Measurements from ENCODE around the gene TMEM255B. TPM values are rescaled to one million over a fixed set of nuclear protein-coding genes. Genes with fewer than 3 reads are reported as not detected.

The TMEM255B gene
- total and polyA plus RNA-seq, 9 of the 15 experiments (the other 6 are each of a cell fraction or from before 2014, with no cell fraction given): 0.01 to 0.75 (median 0.23) TPM

DNA sequence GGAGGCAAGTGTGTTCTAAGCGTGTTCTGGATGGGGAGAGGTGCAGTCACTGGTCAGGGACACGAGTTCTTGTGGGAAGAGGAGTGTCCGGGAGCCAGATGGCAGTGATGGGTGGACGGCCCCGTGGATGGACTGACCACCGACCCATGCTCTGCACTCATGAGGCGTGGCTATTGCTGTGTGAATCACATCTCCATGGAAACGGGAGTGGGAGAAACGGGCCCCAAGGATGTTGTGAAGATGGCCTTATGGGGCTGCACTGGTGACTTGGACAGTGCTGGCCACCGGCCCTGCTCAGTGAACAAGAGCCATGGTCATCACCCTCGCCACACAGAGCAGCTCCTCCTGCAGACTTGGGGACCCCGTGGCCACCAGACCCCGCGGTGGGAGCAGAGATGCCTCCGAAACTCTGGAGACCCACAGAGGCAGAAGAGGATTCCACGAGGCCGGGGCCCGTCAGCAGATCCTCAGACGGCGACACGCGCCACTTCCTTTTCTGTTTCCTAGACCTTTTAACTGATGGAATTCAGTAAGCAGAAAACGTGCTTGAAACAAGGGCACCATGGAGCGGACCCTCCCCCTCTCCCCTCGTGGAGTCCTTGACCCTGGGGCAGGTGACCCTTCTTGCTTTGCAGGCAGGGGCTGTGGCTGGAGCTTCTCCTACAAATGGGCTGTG is 57.4 kb downstream of the TMEM255B start:
- H3K27ac ChIP-seq (ENCODE audit: extremely low read depth, low read depth, low read length): no peak overlapping the region
- H2AFZ ChIP-seq (ENCODE audit: low read depth, low read length): no peak overlapping the region
- TF ChIP-seq SMARCE1 (IDR thresholded peaks at IDR 0.05) (no peak), ILK (tag; IDR thresholded peaks at IDR 0.05; ENCODE audit: borderline replicate concordance, low read depth) (no peak), NR3C1 (CRISPR knock-in tag; IDR thresholded peaks at IDR 0.05) (no peak), RFX1 (IDR thresholded peaks at IDR 0.05) (peak; percentile 48), TAL1 (IDR thresholded peaks at IDR 0.05) (no peak)
- peak overlapping the region; percentile 74 for H3K4me2 ChIP-seq (ENCODE audit: insufficient read depth, low read length)
- FAIRE-seq (no peak), ATAC-seq (no peak), DNase-seq (ENCODE audit: extremely low read depth in 1 of 4, low spot score in 3 of 4) (no peak)
- no peaks in the 10 kb centered on the region for H3K36me3 ChIP-seq (ENCODE audit: control insufficient read depth, insufficient read depth, low read length)
- no peaks in the 10 kb centered on the region for H4K20me1 ChIP-seq (replicated peaks; ENCODE audit: control insufficient read depth, insufficient read depth, low read length)
- peaks cover 0 to 11% of the 10 kb centered on the region in 2 experiments; a peak in 2 of 5 replicates for H3K27me3 ChIP-seq (ENCODE audit: control insufficient read depth in 2 of 2, insufficient read depth in 2 of 2, low read length in 2 of 2)
- no peaks in the 10 kb centered on the region for H3K9me1 ChIP-seq (ENCODE audit: control insufficient read depth, insufficient read depth, low read length)
- ChIA-PET POLR2A (no interaction called here), CTCF (ENCODE audit: low intra/inter-chr PET ratio) (interaction anchor here (0.6 to 0.8 kb wide), 2 partner anchors 89 to 131 kb away, joined by 3 to 4 read pairs; no protein-coding TSS in a partner anchor)
- no TSS peak for BruUV-seq (replicated peaks)
- H3K4me1 ChIP-seq (replicated peaks in 1 of 2; ENCODE audit: control insufficient read depth in 2 of 2, insufficient read depth in 2 of 2, low read length in 2 of 2): peaks cover 0 to 46% of the 10 kb centered on the region in 2 experiments; a peak in 2 of 5 replicates
- H3K9ac ChIP-seq (ENCODE audit: insufficient read depth in 1 of 2, low read depth in 2 of 2, low read length in 2 of 2): peak overlapping the region in 1 of 2 experiments; percentile 31; a peak in 2 of 4 replicates
- WGBS (ENCODE audit: insufficient coverage, low coverage, missing lambda C conversion rate): 44% methylated on average over 14 of the region's 25 CpGs
- intact Hi-C loops (cut with micrococcal nuclease) (loop anchor here (5.0 kb wide), 3 partner anchors 86 to 411 kb away; no protein-coding TSS in a partner anchor), in situ Hi-C loops (cut with MboI) (no loop called here)
- H3K79me2 ChIP-seq (ENCODE audit: control insufficient read depth, insufficient read depth, low read length): no peaks in the 10 kb centered on the region
- H3K4me3 ChIP-seq: peak overlapping the region; percentile 44
- H3K9me3 ChIP-seq (replicated peaks; ENCODE audit: control insufficient read depth, insufficient read depth, low read depth, low read length): 0 out of 2 replicates have a peak, but pooled peaks cover 2% of the 10 kb centered on the region
